Colonic mucosa (tissue), 4 donors: Measurements from ENCODE around the gene PSMB10. TPM values are rescaled to one million over a fixed set of nuclear protein-coding genes. Genes with fewer than 3 reads are reported as not detected.

Experiments used
- DNase-seq: peaks from one replicate; pipeline ENCODE4 v3.0.0-alpha.2; 2020
- H3K27ac ChIP-seq: fragments of 200-600 bp; one replicate; pipeline ENCODE4 v1.8.0; 2021
- H3K27me3 ChIP-seq: fragments of 200-600 bp; one replicate; pipeline ENCODE4 v1.8.0; 2021
- H3K36me3 ChIP-seq: fragments of 200-600 bp; one replicate; pipeline ENCODE4 v1.8.0; 2021
- H3K4me1 ChIP-seq: fragments of 200-600 bp; one replicate; pipeline ENCODE4 v1.8.0; 2021; ENCODE audit warnings: mild to moderate bottlenecking
- H3K4me3 ChIP-seq: fragments of 200-600 bp; one replicate; pipeline ENCODE4 v1.8.0; 2021
- H3K9ac ChIP-seq, 2 donors: one replicate each; pipeline ENCODE4 v1.7.0; 2013; ENCODE audit warnings: control low read depth in 2 of 2, low read depth in 2 of 2, low read length in 2 of 2
- H3K9me3 ChIP-seq: fragments of 200-600 bp; one replicate; pipeline ENCODE4 v1.8.0; 2021
- CTCF ChIP-seq: fragments of 200-600 bp; IDR thresholded peaks from one replicate; pipeline ENCODE4 v1.8.0; 2022; ENCODE audit warnings: antibody characterized with exemption, mild to moderate bottlenecking
- intact Hi-C: fragments of 100-400 bp; cut with DNase I; formaldehyde crosslinking; loops from one replicate; pipeline ENCODE4 v1.14.1; 2022
- total RNA-seq, 2 donors: library from RNA; stranded (reverse); fragmentation: NEBNext Ultra II Directional in 1 of 2; extraction: Animal tissue kit (Norgen Biotek cat#: 25700) in 1 of 2; gene quantifications; one replicate each; pipeline ENCODE4 v1.2.1, GENCODE V29; 2021
- donor health status: healthy.
- donor health status: DM: no; HTN: no; CAD: no.
- donor health status: DM: no; HTN: no; CAD: no.

Gene PSMB10
- total RNA-seq, 2 donors from 2014 or later = 120 to 124 TPM

- H3K9ac ChIP-seq = no peak overlapping the region
- intact Hi-C loops = no loop called here
Observed at GRCh38 chr16:67951485-67951884, 14.8 kb upstream of the PSMB10 start.

GRCh38 chr16:67950335-67950843 is 13.7 kb upstream of the PSMB10 start:
- intact Hi-C loops = no loop called here
- H3K27ac ChIP-seq = no peak overlapping the region

More at GRCh38 chr16:67951485-67951884, 14.8 kb upstream of the PSMB10 start:
- no peaks in the 10 kb centered on the region for H3K27me3 ChIP-seq
- no peaks in the 10 kb centered on the region for H3K9me3 ChIP-seq
- no peak overlapping the region for H3K27ac ChIP-seq
- no peak for TF ChIP-seq CTCF
- no peak for DNase-seq
- H3K4me1 ChIP-seq = no peaks in the 10 kb centered on the region
- H3K4me3 ChIP-seq = no peak overlapping the region
- H3K36me3 ChIP-seq = no peaks in the 10 kb centered on the region

GRCh38 chr16:67949645-67950044 is 13.0 kb upstream of the PSMB10 start:
- TF ChIP-seq CTCF = no peak

More at GRCh38 chr16:67950335-67950843, 13.7 kb upstream of the PSMB10 start:
- Histone ChIP-seq H3K27me3 (no peaks in the 10 kb centered on the region), H3K9me3 (no peaks in the 10 kb centered on the region), H3K4me1 (no peaks in the 10 kb centered on the region), H3K9ac (no peak overlapping the region), H3K4me3 (no peak overlapping the region), H3K36me3 (peaks cover 4% of the 10 kb centered on the region)
- TF ChIP-seq CTCF = no peak
- no peak for DNase-seq

GRCh38 chr16:67948015-67948414 is 11.4 kb upstream of the PSMB10 start:
- Histone ChIP-seq H3K27ac (no peak overlapping the region), H3K9ac (no peak overlapping the region), H3K4me1 (no peaks in the 10 kb centered on the region)

More at GRCh38 chr16:67949645-67950044, 13.0 kb upstream of the PSMB10 start:
- Histone ChIP-seq H3K9me3 (no peaks in the 10 kb centered on the region), H3K36me3 (peaks cover 4% of the 10 kb centered on the region), H3K27me3 (no peaks in the 10 kb centered on the region), H3K4me1 (no peaks in the 10 kb centered on the region), H3K9ac (no peak overlapping the region), H3K4me3 (no peak overlapping the region), H3K27ac (no peak overlapping the region)
- DNase-seq = no peak
- intact Hi-C loops = no loop called here

GRCh38 chr16:67946966-67947558 is 10.4 kb upstream of the PSMB10 start:
- Histone ChIP-seq H3K27me3 (no peaks in the 10 kb centered on the region), H3K4me3 (no peak overlapping the region), H3K9me3 (no peaks in the 10 kb centered on the region), H3K9ac (no peak overlapping the region), H3K36me3 (peaks cover 4% of the 10 kb centered on the region), H3K27ac (no peak overlapping the region), H3K4me1 (no peaks in the 10 kb centered on the region)
- intact Hi-C loops = no loop called here
- no peak for DNase-seq
- no peak for TF ChIP-seq CTCF

More at GRCh38 chr16:67948015-67948414, 11.4 kb upstream of the PSMB10 start:
- DNase-seq = no peak
- H3K9me3 ChIP-seq = no peaks in the 10 kb centered on the region
- H3K4me3 ChIP-seq = no peak overlapping the region
- intact Hi-C loops = no loop called here
- H3K36me3 ChIP-seq = peaks cover 4% of the 10 kb centered on the region
- no peaks in the 10 kb centered on the region for H3K27me3 ChIP-seq
- no peak for TF ChIP-seq CTCF
